Stomach (tissue), 4 donors: Measurements from ENCODE around the gene UAP1L1.

Source experiments
- CTCF ChIP-seq, 7 experiments: fragments of 450-650 bp in 4 of 7; fragments of 200-600 bp in 3 of 7; sonication (generic) in 3 of 7; IDR thresholded peaks; one replicate each; pipeline ENCODE4 v1.5.1; 2016 to 2019; ENCODE audit warnings: antibody characterized with exemption in 7 of 7, control low read depth in 2 of 7, mild to moderate bottlenecking in 1 of 7
- POLR2A ChIP-seq, 4 donors: fragments of 450-650 bp; IDR thresholded peaks; one replicate each; pipeline ENCODE4 v1.6.1; 2016; ENCODE audit warnings: antibody characterized with exemption in 4 of 4, control low read depth in 2 of 4, mild to moderate bottlenecking in 1 of 4, moderate library complexity in 1 of 4

DNA sequence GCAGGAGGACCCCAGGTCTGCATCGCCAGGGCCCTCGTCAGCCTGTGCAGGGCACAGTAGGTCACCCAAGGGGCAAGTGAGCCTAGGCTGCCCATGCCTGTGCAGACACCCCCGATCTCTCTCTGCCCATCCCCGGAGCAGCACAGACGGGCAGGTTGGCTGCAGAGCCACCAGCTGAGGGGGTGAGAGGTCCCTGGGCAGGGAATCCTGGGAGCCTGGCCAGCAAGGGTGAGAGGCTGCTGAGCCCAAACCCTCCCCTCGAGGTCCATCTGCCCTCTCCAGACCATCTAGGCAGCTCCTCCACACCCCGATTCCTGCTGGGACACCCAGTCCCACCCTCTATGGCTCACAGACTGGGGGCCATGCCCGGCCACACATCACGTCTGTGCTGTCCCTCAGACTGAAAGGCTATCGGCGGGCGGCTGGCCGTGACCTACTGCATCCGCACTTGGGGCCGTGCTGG lies 40.0 kb downstream of the UAP1L1 start:
- no peak for TF ChIP-seq POLR2A (IDR thresholded peaks at IDR 0.05)
- no peak for TF ChIP-seq CTCF (IDR thresholded peaks at IDR 0.05)
